Neutrophil (primary cell): ENCODE results near the gene IFT20.
A peak's percentile ranks its signal among the peaks of the same experiment; 100 is the strongest.

Experiments
- H3K27ac ChIP-seq: fragments of 200-600 bp; sonication (generic); 2 replicates; pipeline ENCODE4 v1.5.1; 2016; ENCODE audit warnings: mild to moderate bottlenecking, moderate library complexity
- H3K27me3 ChIP-seq: fragments of 200-600 bp; sonication (generic); 2 replicates; pipeline ENCODE4 v1.6.0; 2016; ENCODE audit warnings: mild to moderate bottlenecking
- H3K36me3 ChIP-seq: fragments of 200-600 bp; sonication (generic); 2 replicates; pipeline ENCODE4 v1.5.1; 2017
- H3K4me1 ChIP-seq, 2 experiments: fragments of 200-600 bp in 1 of 2; sonication (generic) in 1 of 2; 1 replicate in 1 of 2; 2 replicates in 1 of 2; pipeline versions ENCODE4 v1.5.1 to v1.6.1; 2013 to 2016; ENCODE audit warnings: low read depth in 1 of 2, low read length in 1 of 2, mild to moderate bottlenecking in 1 of 2, moderate library complexity in 1 of 2; ENCODE audit not compliant: control insufficient read depth in 1 of 2, insufficient read depth in 1 of 2
- H3K4me3 ChIP-seq, 2 experiments: fragments of 200-600 bp in 1 of 2; sonication (generic) in 1 of 2; 1 replicate in 1 of 2; 2 replicates in 1 of 2; pipeline ENCODE4 v1.5.1; 2013 to 2016; ENCODE audit warnings: low read depth in 1 of 2, low read length in 1 of 2, mild to moderate bottlenecking in 1 of 2, moderate library complexity in 1 of 2
- H3K9me3 ChIP-seq: fragments of 200-600 bp; sonication (generic); 2 replicates; pipeline ENCODE4 v1.5.1; 2016
- CTCF ChIP-seq: fragments of 200-600 bp; sonication (generic); IDR thresholded peaks from 2 replicates; pipeline ENCODE4 v1.5.1; 2016; ENCODE audit warnings: antibody characterized with exemption

Gene IFT20

GRCh38 chr17:28338056-28338768 lies 2.9 kb upstream of the IFT20 start:
- TF ChIP-seq CTCF: no peak
- no peak overlapping the region for H3K4me3 ChIP-seq
- H3K4me1 ChIP-seq: peaks cover 31% of the 10 kb centered on the region in 2 experiments
- no peaks in the 10 kb centered on the region for H3K27me3 ChIP-seq
- H3K9me3 ChIP-seq: no peaks in the 10 kb centered on the region
- peaks cover 39% of the 10 kb centered on the region for H3K36me3 ChIP-seq
- no peak overlapping the region for H3K27ac ChIP-seq

- peak overlapping the region; percentile 90 for H3K27ac ChIP-seq
- H3K4me3 ChIP-seq: peak overlapping the region; percentile 84 to 88
- no peak for TF ChIP-seq CTCF
- H3K27me3 ChIP-seq: no peaks in the 10 kb centered on the region
- H3K36me3 ChIP-seq: peaks cover 30% of the 10 kb centered on the region
- no peaks in the 10 kb centered on the region for H3K9me3 ChIP-seq
- H3K4me1 ChIP-seq: peaks cover 38 to 42% of the 10 kb centered on the region in 2 experiments
These were observed 943 bp upstream of the IFT20 start for GRCh38 chr17:28335959-28336871.

GRCh38 chr17:28334666-28335200 lies 539 bp downstream of the IFT20 start:
- TF ChIP-seq CTCF: no peak
- H3K4me1 ChIP-seq: peaks cover 38 to 42% of the 10 kb centered on the region in 2 experiments

GRCh38 chr17:28334171-28334570 lies 1.1 kb downstream of the IFT20 start:
- Histone ChIP-seq H3K27me3 (no peaks in the 10 kb centered on the region), H3K9me3 (no peaks in the 10 kb centered on the region), H3K4me3 (peak overlapping the region; percentile 84 to 88), H3K4me1 (peaks cover 38 to 42% of the 10 kb centered on the region in 2 experiments), H3K36me3 (peaks cover 27% of the 10 kb centered on the region), H3K27ac (peak overlapping the region; percentile 90)
- no peak for TF ChIP-seq CTCF

More at GRCh38 chr17:28334666-28335200, 539 bp downstream of the IFT20 start:
- Histone ChIP-seq H3K27me3 (no peaks in the 10 kb centered on the region), H3K4me3 (peak overlapping the region; percentile 84 to 88), H3K36me3 (peaks cover 28% of the 10 kb centered on the region), H3K27ac (peak overlapping the region; percentile 90), H3K9me3 (no peaks in the 10 kb centered on the region)

- no peak for TF ChIP-seq CTCF
- H3K27me3 ChIP-seq: no peaks in the 10 kb centered on the region
- peaks cover 37% of the 10 kb centered on the region for H3K36me3 ChIP-seq
- peak overlapping the region; percentile 90 for H3K27ac ChIP-seq
- peaks cover 38 to 42% of the 10 kb centered on the region in 2 experiments for H3K4me1 ChIP-seq
- no peaks in the 10 kb centered on the region for H3K9me3 ChIP-seq
- peak overlapping the region in 1 of 2 experiments; percentile 88 for H3K4me3 ChIP-seq
These were observed 2.1 kb downstream of the IFT20 start for GRCh38 chr17:28333083-28333746.
